Ishikawa (cell line): ENCODE results near the gene CDNF.

Source experiments
- CEBPB ChIP-seq: IDR thresholded peaks from 2 replicates; pipeline ENCODE4 v1.6.1; 2012
- CREB1 ChIP-seq: IDR thresholded peaks from 2 replicates; pipeline ENCODE4 v1.6.1; 2012; ENCODE audit warnings: low read depth
- EGR1 ChIP-seq: IDR thresholded peaks from 2 replicates; pipeline ENCODE4 v1.6.1; 2012
- EP300 ChIP-seq: IDR thresholded peaks from 2 replicates; pipeline ENCODE4 v1.6.1; 2012; ENCODE audit warnings: borderline replicate concordance
- FOXM1 ChIP-seq: IDR thresholded peaks from 2 replicates; pipeline ENCODE4 v1.6.1; 2012; ENCODE audit warnings: low read depth, borderline replicate concordance
- NFIC ChIP-seq: IDR thresholded peaks from 2 replicates; pipeline ENCODE4 v1.6.1; 2012
- RAD21 ChIP-seq: IDR thresholded peaks from 2 replicates; pipeline ENCODE4 v1.6.1; 2012; ENCODE audit warnings: low read depth
- TAF1 ChIP-seq: IDR thresholded peaks from 2 replicates; pipeline ENCODE4 v1.6.1; 2012; ENCODE audit warnings: low read depth, mild to moderate bottlenecking
- TCF12 ChIP-seq: IDR thresholded peaks from 2 replicates; pipeline ENCODE4 v1.6.1; 2012; ENCODE audit warnings: low read depth
- TEAD4 ChIP-seq: IDR thresholded peaks from 2 replicates; pipeline ENCODE4 v1.6.1; 2012
- YY1 ChIP-seq: IDR thresholded peaks from 2 replicates; pipeline ENCODE4 v1.6.1; 2012; ENCODE audit warnings: low read depth
- ZBTB7A ChIP-seq: IDR thresholded peaks from 2 replicates; pipeline ENCODE4 v1.6.1; 2012; ENCODE audit warnings: low read depth
- TF ChIP-seq, protein P1 (sequence below): IDR thresholded peaks from 2 replicates; pipeline ENCODE4 v1.6.1; 2012
- TF ChIP-seq, protein P2 (sequence below): IDR thresholded peaks from 2 replicates; pipeline ENCODE4 v1.6.1; 2012
- TF ChIP-seq, protein P3 (sequence below): IDR thresholded peaks from 2 replicates; pipeline ENCODE4 v1.6.1; 2012; ENCODE audit warnings: low read depth, mild to moderate bottlenecking

CDNF gene

DNA sequence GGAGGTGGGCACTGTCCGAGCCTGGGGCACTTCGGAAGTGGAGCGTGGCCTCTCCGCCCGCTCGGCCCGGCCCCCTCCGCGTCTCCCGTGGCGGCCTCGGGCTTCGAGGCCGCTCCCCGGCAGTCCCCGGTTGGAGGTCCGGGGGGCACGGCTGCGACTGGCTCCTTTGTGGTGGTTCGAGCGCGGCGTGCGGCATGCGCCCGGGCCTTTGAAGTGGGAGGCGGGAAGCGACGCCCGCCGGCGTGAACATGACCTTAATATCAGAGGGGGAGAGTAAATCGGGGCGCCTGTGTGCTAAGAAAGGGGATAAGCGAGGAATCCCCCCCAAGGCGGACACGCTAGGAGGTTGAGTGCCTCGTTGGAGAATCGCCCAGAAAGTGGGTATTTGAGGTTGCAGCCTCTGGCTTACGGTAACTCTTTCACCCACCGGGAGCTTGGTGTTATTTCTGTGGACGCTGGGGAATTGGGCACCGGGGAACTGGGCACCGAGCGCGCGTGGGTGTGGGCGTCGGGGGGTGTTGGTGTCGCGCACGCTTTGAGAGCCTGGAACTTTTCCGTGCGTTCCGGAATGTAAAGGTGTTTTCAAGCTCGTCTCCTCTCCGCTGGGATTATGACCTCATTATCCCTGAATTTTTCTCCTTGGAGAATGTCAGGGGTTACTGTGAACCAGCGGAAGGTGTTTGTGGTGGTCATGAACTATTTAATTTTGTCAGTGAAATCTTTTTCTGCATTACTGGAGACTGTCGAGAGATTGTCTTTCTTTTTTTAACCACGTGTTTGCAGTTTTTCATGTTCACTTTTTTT, 41.5 kb upstream of the CDNF start:
- TF ChIP-seq TEAD4: peak; percentile 14; the same call in 1 of the 2 replicates
- TF ChIP-seq RAD21: no peak
- TF ChIP-seq NFIC: no peak
- TF ChIP-seq EGR1: peak; percentile 69
- TF ChIP-seq, protein P1, sequence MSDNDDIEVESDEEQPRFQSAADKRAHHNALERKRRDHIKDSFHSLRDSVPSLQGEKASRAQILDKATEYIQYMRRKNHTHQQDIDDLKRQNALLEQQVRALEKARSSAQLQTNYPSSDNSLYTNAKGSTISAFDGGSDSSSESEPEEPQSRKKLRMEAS: peak; percentile 46
- no peak for TF ChIP-seq ZBTB7A
- TF ChIP-seq YY1: no peak

DNA sequence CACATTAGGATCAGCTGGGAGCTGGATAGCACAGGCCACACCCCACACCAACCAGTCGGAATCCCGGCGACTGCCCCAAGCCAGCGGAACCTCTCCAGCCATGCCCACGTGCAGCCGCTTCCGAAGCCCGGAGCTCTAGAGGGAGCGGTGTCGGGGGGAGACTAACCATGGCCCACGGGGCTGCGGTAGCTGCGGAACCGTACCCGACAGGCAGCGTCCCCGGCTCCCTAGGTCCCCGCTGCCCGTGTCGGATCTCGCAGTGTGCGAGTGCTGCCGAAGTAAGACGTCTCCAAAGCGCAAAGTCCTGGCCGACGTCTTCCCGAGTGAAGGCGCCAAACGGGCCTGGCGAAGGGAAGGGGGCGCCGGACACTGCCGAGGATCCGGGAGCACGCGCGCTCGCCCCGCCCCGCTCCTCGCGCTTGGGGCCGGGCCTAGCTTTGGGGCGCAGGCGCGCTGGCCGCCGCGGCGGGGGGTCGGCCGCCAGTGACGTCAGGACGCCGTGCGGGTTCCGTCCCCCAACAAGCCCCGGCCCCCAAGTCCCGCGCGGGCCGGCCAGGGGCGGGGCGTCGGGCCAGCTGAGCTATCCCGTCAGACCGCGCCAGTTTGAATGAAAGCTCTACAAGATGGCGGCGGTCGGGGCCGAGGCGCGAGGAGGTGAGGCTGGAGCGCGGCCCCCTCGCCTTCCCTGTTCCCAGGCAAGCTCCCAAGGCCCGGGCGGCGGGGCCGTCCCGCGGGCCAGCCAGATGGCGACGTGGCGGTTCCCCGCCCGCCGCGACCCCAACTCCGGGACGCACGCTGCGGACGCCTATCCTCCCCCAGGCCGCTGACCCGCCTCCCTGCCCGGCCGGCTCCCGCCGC, 40.7 kb upstream of the CDNF start, which contains the start of gene SUV39H2:
TSS of gene SUV39H2 (plus strand) at position 601 of the 858 bp plus-strand sequence. CDS start at position 624, 23 bp downstream.
- TF ChIP-seq FOXM1: no peak
- TF ChIP-seq CEBPB: no peak
- TF ChIP-seq RAD21: no peak
- TF ChIP-seq ZBTB7A: peak; percentile 79
- peak; percentile 20; the same call in 1 of the 2 replicates for TF ChIP-seq CREB1
- no peak for TF ChIP-seq NFIC
- TF ChIP-seq EP300: peak; percentile 29; the same call in 1 of the 2 replicates
- TF ChIP-seq, protein P2, sequence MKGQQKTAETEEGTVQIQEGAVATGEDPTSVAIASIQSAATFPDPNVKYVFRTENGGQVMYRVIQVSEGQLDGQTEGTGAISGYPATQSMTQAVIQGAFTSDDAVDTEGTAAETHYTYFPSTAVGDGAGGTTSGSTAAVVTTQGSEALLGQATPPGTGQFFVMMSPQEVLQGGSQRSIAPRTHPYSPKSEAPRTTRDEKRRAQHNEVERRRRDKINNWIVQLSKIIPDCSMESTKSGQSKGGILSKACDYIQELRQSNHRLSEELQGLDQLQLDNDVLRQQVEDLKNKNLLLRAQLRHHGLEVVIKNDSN: peak; percentile 33; the same call in 1 of the 2 replicates
- peak; percentile 95 for TF ChIP-seq TAF1
- no peak for TF ChIP-seq TEAD4
- TF ChIP-seq EGR1: no peak
- TF ChIP-seq, protein P1: peak; percentile 93
- TF ChIP-seq, protein P3, sequence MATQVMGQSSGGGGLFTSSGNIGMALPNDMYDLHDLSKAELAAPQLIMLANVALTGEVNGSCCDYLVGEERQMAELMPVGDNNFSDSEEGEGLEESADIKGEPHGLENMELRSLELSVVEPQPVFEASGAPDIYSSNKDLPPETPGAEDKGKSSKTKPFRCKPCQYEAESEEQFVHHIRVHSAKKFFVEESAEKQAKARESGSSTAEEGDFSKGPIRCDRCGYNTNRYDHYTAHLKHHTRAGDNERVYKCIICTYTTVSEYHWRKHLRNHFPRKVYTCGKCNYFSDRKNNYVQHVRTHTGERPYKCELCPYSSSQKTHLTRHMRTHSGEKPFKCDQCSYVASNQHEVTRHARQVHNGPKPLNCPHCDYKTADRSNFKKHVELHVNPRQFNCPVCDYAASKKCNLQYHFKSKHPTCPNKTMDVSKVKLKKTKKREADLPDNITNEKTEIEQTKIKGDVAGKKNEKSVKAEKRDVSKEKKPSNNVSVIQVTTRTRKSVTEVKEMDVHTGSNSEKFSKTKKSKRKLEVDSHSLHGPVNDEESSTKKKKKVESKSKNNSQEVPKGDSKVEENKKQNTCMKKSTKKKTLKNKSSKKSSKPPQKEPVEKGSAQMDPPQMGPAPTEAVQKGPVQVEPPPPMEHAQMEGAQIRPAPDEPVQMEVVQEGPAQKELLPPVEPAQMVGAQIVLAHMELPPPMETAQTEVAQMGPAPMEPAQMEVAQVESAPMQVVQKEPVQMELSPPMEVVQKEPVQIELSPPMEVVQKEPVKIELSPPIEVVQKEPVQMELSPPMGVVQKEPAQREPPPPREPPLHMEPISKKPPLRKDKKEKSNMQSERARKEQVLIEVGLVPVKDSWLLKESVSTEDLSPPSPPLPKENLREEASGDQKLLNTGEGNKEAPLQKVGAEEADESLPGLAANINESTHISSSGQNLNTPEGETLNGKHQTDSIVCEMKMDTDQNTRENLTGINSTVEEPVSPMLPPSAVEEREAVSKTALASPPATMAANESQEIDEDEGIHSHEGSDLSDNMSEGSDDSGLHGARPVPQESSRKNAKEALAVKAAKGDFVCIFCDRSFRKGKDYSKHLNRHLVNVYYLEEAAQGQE: no peak
- TF ChIP-seq TCF12: peak; percentile 23; the same call in 1 of the 2 replicates
- TF ChIP-seq YY1: peak; percentile 95

DNA sequence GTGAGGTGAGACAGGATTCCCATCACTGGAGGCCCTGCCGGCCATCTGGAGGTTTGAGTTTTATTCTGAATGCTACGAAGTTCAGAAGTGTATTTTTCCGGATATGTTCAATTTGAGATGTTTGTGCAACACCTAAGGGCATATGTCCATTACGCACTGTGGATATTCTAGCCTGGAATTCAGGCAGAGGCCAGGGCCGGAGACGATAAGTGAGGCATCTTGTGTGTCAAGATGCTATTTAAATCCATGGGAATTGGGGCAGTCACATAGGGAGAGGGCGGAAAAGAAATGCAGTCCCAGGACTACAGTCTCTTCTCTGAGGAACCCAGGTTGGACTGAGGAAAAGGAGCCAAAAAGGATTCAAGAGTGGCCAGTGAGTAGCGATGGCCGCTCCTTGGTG, 38.9 kb upstream of the CDNF start:
- TF ChIP-seq TCF12 (no peak), FOXM1 (no peak), YY1 (no peak), EP300 (no peak), TEAD4 (no peak), TAF1 (no peak), CREB1 (no peak), NFIC (no peak), RAD21 (no peak), EGR1 (no peak), CEBPB (no peak), ZBTB7A (no peak)
- TF ChIP-seq, protein P1: no peak
- TF ChIP-seq, protein P3: no peak
- TF ChIP-seq, protein P2: no peak

DNA sequence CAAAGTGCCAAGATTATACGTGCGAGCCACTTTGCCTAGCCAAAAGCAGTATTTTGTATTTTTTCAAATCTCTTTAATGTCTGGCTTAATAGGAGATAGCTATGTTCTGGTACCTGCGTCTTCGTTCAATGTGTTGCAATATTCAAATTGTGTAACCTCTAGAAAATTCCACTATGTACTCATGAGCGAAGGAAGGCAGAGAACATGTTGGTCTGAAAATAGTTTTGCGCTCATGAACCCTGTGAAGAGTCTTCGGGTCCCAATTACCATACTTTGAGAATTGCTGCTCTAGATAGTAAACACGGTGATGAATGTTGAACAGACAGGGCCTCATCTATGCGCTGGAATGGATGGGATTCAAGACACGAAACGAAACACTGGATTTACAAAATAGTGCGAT, 38.1 kb upstream of the CDNF start:
- TF ChIP-seq EGR1: no peak
- TF ChIP-seq FOXM1: no peak
- TF ChIP-seq ZBTB7A: no peak
- no peak for TF ChIP-seq CEBPB
- TF ChIP-seq NFIC: no peak
- TF ChIP-seq TEAD4: no peak
- TF ChIP-seq RAD21: no peak
- TF ChIP-seq TAF1: no peak
- no peak for TF ChIP-seq CREB1
- TF ChIP-seq, protein P1: no peak
- TF ChIP-seq, protein P3: no peak
- TF ChIP-seq YY1: no peak
- TF ChIP-seq, protein P2: no peak
- no peak for TF ChIP-seq TCF12
- TF ChIP-seq EP300: no peak
